ENCODE data around the gene SNRPB. TPM values are rescaled to one million over a fixed set of nuclear protein-coding genes. Genes with fewer than 3 reads are reported as not detected.

The SNRPB gene
- total and polyA plus RNA-seq, 2 donors (not counting 3 experiments of a cell fraction or from before 2014, with no cell fraction given): 296 to 340 TPM

GRCh38 chr20:2455771-2456497 lies 14.7 kb downstream of the SNRPB start:
- Histone ChIP-seq H3K4me2 (ENCODE audit: insufficient read depth, low read length) (no peak overlapping the region), H3K27ac (ENCODE audit: insufficient read depth, low read depth, low read length) (no peak overlapping the region), H3K36me3 (ENCODE audit: control insufficient read depth in 2 of 2, extremely low read depth in 1 of 2, insufficient read depth in 2 of 2, low read length in 2 of 2) (peaks cover 3 to 15% of the 10 kb centered on the region in 2 experiments), H3K9ac (replicated peaks; ENCODE audit: extremely low read depth, insufficient read depth, low read length) (no peak overlapping the region), H3K79me2 (ENCODE audit: control insufficient read depth, insufficient read depth, low read length) (no peaks in the 10 kb centered on the region), H3K9me1 (replicated peaks; ENCODE audit: control insufficient read depth, extremely low read depth, insufficient read depth, low read length) (no peaks in the 10 kb centered on the region), H3K4me1 (ENCODE audit: control insufficient read depth, extremely low read depth, insufficient read depth, low read length) (no peaks in the 10 kb centered on the region), H3K4me3 (replicated peaks in 1 of 3; ENCODE audit: insufficient read depth in 1 of 3, low read depth in 1 of 3, low read length in 3 of 3) (no peak overlapping the region), H4K20me1 (replicated peaks; ENCODE audit: control insufficient read depth, extremely low read depth, insufficient read depth, low read length) (no peaks in the 10 kb centered on the region), H3K27me3 (ENCODE audit: control insufficient read depth in 2 of 2, insufficient read depth in 2 of 2, low read length in 2 of 2) (no peaks in the 10 kb centered on the region), H2AFZ (ENCODE audit: low read depth, low read length) (no peak overlapping the region), H3K9me3 (replicated peaks; ENCODE audit: control insufficient read depth, insufficient read depth, low read length) (no peaks in the 10 kb centered on the region)
- ChIA-PET CTCF (interaction anchor here (0.7 to 2.6 kb wide), 11 partner anchors 10 to 679 kb away, joined by 3 to 20 read pairs (median 4); partner anchors contain the start of gene SNRPB), POLR2A (no interaction called here)
- TF ChIP-seq GATA2 (IDR thresholded peaks at IDR 0.05; ENCODE audit: insufficient read depth, insufficient read length, low read depth, low read length) (no peak), CTCF (IDR thresholded peaks at IDR 0.05; ENCODE audit: extremely low read depth in 1 of 2, insufficient read depth in 1 of 2, low read depth in 1 of 2, low read length in 2 of 2) (no peak), EZH2 (IDR thresholded peaks at IDR 0.05; ENCODE audit: borderline replicate concordance, low read depth, low read length, severe bottlenecking) (no peak), POLR2AphosphoS5 (IDR thresholded peaks at IDR 0.05; ENCODE audit: insufficient read depth, low read depth, low read length) (no peak), JUN (IDR thresholded peaks at IDR 0.05; ENCODE audit: borderline replicate concordance, insufficient read depth, insufficient read length, low read depth) (no peak), POLR2A (IDR thresholded peaks at IDR 0.05; ENCODE audit: low read depth, low read length) (no peak)
- dilution Hi-C loops (cut with MboI; ENCODE audit: extremely low pct_ligation_motif_present, low sequenced_read_pairs) (no loop called here), intact Hi-C loops (cut with micrococcal nuclease) (loop anchor here (2.0 to 10.0 kb wide), 2 partner anchors 351 to 449 kb away; partner anchors contain the start of gene STK35)
- DNase-seq (ENCODE audit: low read depth, low spot score): no peak
- BruUV-seq (replicated peaks): no TSS peak
- FAIRE-seq: no peak

Measured in endothelial cell of umbilical vein (primary cell).